ENCODE data around the gene PPP1R37. TPM values are rescaled to one million over a fixed set of nuclear protein-coding genes. Genes with fewer than 3 reads are reported as not detected.

Gene PPP1R37
- polyA plus RNA-seq, 1 donor from 2014 or later, result 53.7 TPM

- no peaks in the 10 kb centered on the region for H3K27me3 ChIP-seq (ENCODE audit: insufficient read depth, low read depth, low read length)
- H3K4me2 ChIP-seq (ENCODE audit: low read length), result no peak overlapping the region
- TF ChIP-seq TAF1 (IDR thresholded peaks at IDR 0.05; ENCODE audit: low read depth) (no peak), POLR2AphosphoS5 (IDR thresholded peaks at IDR 0.05) (no peak), EP300 (conservative IDR thresholded peaks at IDR 0.05; ENCODE audit: poor library complexity, severe bottlenecking) (no peak), CTCF (IDR thresholded peaks at IDR 0.05; ENCODE audit: poor library complexity, severe bottlenecking) (no peak), SMC3 (conservative IDR thresholded peaks at IDR 0.05; ENCODE audit: poor library complexity) (no peak), RAD21 (conservative IDR thresholded peaks at IDR 0.05) (no peak), EZH2 (IDR thresholded peaks at IDR 0.05; ENCODE audit: borderline replicate concordance, insufficient read depth, low read length, poor library complexity, severe bottlenecking) (no peak), REST (IDR thresholded peaks at IDR 0.05; ENCODE audit: borderline replicate concordance) (no peak)
- H3K9me3 ChIP-seq (ENCODE audit: low read length), result no peaks in the 10 kb centered on the region
- no peaks in the 10 kb centered on the region for H3F3A ChIP-seq (ENCODE audit: insufficient read depth, low read length, poor library complexity, severe bottlenecking)
- no peak overlapping the region for H2AFZ ChIP-seq (ENCODE audit: low read depth, low read length)
- no peaks in the 10 kb centered on the region for H3K9me2 ChIP-seq (ENCODE audit: insufficient read depth, low read length)
- no peak overlapping the region for H3K9ac ChIP-seq (ENCODE audit: low read length)
- H3K27ac ChIP-seq (ENCODE audit: low read length), result no peak overlapping the region
- H3K79me2 ChIP-seq (replicated peaks; ENCODE audit: insufficient read depth, low read length), result peaks cover 64% of the 10 kb centered on the region
- no peaks in the 10 kb centered on the region for H3K36me3 ChIP-seq (ENCODE audit: insufficient read depth, low read length)
- H4K20me1 ChIP-seq (ENCODE audit: insufficient read depth), result peaks cover 26% of the 10 kb centered on the region
- no peak overlapping the region for H3K4me3 ChIP-seq (ENCODE audit: low read length)
These were observed 8.8 kb downstream of the PPP1R37 start for GRCh38 chr19:45101806-45102205.

GRCh38 chr19:45102481-45102880 is 9.5 kb downstream of the PPP1R37 start:
- no peak overlapping the region for H3K4me2 ChIP-seq (ENCODE audit: low read length)
- no peak overlapping the region for H3K27ac ChIP-seq (ENCODE audit: low read length)
- H3K4me3 ChIP-seq (ENCODE audit: low read length), result peak overlapping the region; percentile 23

More at GRCh38 chr19:45102481-45102880, 9.5 kb downstream of the PPP1R37 start:
- Histone ChIP-seq H3K9me3 (ENCODE audit: low read length) (no peaks in the 10 kb centered on the region), H2AFZ (ENCODE audit: low read depth, low read length) (no peak overlapping the region), H3K36me3 (ENCODE audit: insufficient read depth, low read length) (no peaks in the 10 kb centered on the region), H3K9me2 (ENCODE audit: insufficient read depth, low read length) (no peaks in the 10 kb centered on the region), H3F3A (ENCODE audit: insufficient read depth, low read length, poor library complexity, severe bottlenecking) (no peaks in the 10 kb centered on the region), H3K27me3 (ENCODE audit: insufficient read depth, low read depth, low read length) (no peaks in the 10 kb centered on the region), H3K79me2 (replicated peaks; ENCODE audit: insufficient read depth, low read length) (peaks cover 57% of the 10 kb centered on the region), H4K20me1 (ENCODE audit: insufficient read depth) (peaks cover 25% of the 10 kb centered on the region), H3K9ac (ENCODE audit: low read length) (no peak overlapping the region)
- TF ChIP-seq MXI1 (conservative IDR thresholded peaks at IDR 0.05; ENCODE audit: poor library complexity, severe bottlenecking) (no peak), SMC3 (conservative IDR thresholded peaks at IDR 0.05; ENCODE audit: poor library complexity) (no peak), CTCF (IDR thresholded peaks at IDR 0.05; ENCODE audit: poor library complexity, severe bottlenecking) (no peak), EP300 (conservative IDR thresholded peaks at IDR 0.05; ENCODE audit: poor library complexity, severe bottlenecking) (no peak), TAF1 (IDR thresholded peaks at IDR 0.05; ENCODE audit: low read depth) (no peak), REST (IDR thresholded peaks at IDR 0.05; ENCODE audit: borderline replicate concordance) (no peak), RAD21 (conservative IDR thresholded peaks at IDR 0.05) (no peak), EZH2 (IDR thresholded peaks at IDR 0.05; ENCODE audit: borderline replicate concordance, insufficient read depth, low read length, poor library complexity, severe bottlenecking) (no peak), POLR2AphosphoS5 (IDR thresholded peaks at IDR 0.05) (no peak)
